GM12878 (cell line): ENCODE data around the gene MMP12. TPM values are rescaled to one million over a fixed set of nuclear protein-coding genes. Genes with fewer than 3 reads are reported as not detected.

Experiments used
- ATAC-seq: fragments of 200-7000 bp; cut with Tn5 transposase; 3 replicates; pipeline ENCODE4 v1.9.1; 2020; ENCODE audit warnings: mild to moderate bottlenecking, moderate library complexity
- BruUV-seq: library from RNA; stranded (reverse); fragments of 400-500 nt; replicated peaks from 2 replicates; lab custom pipeline; 2021; lab: Mats Ljungman, UMichigan
- CTCF ChIA-PET: fragments of 300-600 bp; sonication (Branson Sonifier 250); formaldehyde crosslinking; extraction: SDS; loops from one replicate; lab custom pipeline; 2021; ENCODE audit warnings: inconsistent platforms; lab: Yijun Ruan, JAX
- POLR2A ChIA-PET: fragments of 350-600 bp; formaldehyde crosslinking; extraction: SDS; loops from one replicate; lab custom pipeline; 2021; ENCODE audit warnings: inconsistent platforms; lab: Charles Lee
- RAD21 ChIA-PET: fragments of 300-600 bp; sonication (Branson Sonifier 250); formaldehyde crosslinking; loops from one replicate; lab custom pipeline; 2023; ENCODE audit warnings: antibody characterized with exemption; ENCODE audit not compliant: unreplicated experiment; lab: Charles Lee
- SMC1A ChIA-PET: fragments of 300-600 bp; sonication (Branson Sonifier 250); formaldehyde crosslinking; loops from one replicate; lab custom pipeline; 2023; ENCODE audit not compliant: unreplicated experiment, uncharacterized antibody; lab: Charles Lee
- DNase-seq: peaks from one replicate; pipeline ENCODE4 v3.0.0-alpha.2; 2011; ENCODE audit warnings: low read depth, low spot score
- FAIRE-seq: peaks from 3 replicates; lab custom pipeline; 2011; peaks lifted over from hg19 to GRCh38; lab: Jason Lieb, UNC
- H2AFZ ChIP-seq: 2 replicates; pipeline ENCODE4 v1.6.0; 2011; ENCODE audit warnings: low read depth, low read length, control low read depth; ENCODE audit not compliant: control insufficient read depth
- H3K27ac ChIP-seq: 2 replicates; pipeline ENCODE4 v1.5.1; 2011; ENCODE audit warnings: control low read depth; ENCODE audit not compliant: control insufficient read depth, insufficient read depth
- H3K27me3 ChIP-seq, 2 experiments: replicated peaks in 1 of 2; 2 replicates each; pipeline versions ENCODE4 v1.6.0 to v1.6.1; 2011; ENCODE audit warnings: low read length in 1 of 2; ENCODE audit not compliant: control insufficient read depth in 2 of 2, insufficient read depth in 2 of 2
- H3K36me3 ChIP-seq, 2 experiments: 2 replicates each; pipeline ENCODE4 v1.5.1; 2011; ENCODE audit warnings: low read length in 1 of 2; ENCODE audit not compliant: control insufficient read depth in 2 of 2, insufficient read depth in 2 of 2
- H3K4me1 ChIP-seq: 2 replicates; pipeline ENCODE4 v1.6.1; 2011; ENCODE audit warnings: mild to moderate bottlenecking, low read length, moderate library complexity, mixed read lengths; ENCODE audit not compliant: control insufficient read depth, insufficient read depth
- H3K4me2 ChIP-seq: 2 replicates; pipeline ENCODE4 v1.6.0; 2011; ENCODE audit warnings: control low read depth; ENCODE audit not compliant: control insufficient read depth, insufficient read depth
- H3K4me3 ChIP-seq: fragments of 200-600 bp; sonication (generic); 2 replicates; pipeline ENCODE4 v1.5.1; 2016
- H3K79me2 ChIP-seq: 2 replicates; pipeline ENCODE4 v1.6.0; 2011; ENCODE audit warnings: low read length; ENCODE audit not compliant: control insufficient read depth, insufficient read depth
- H3K9ac ChIP-seq: 2 replicates; pipeline ENCODE4 v1.8.0; 2011; ENCODE audit warnings: low read length, control low read depth, mixed read lengths; ENCODE audit not compliant: control insufficient read depth, insufficient read depth
- H3K9me3 ChIP-seq: replicated peaks from 3 replicates; pipeline ENCODE4 v1.5.1; 2011; ENCODE audit warnings: mild to moderate bottlenecking, low read length; ENCODE audit not compliant: control insufficient read depth, insufficient read depth
- H4K20me1 ChIP-seq: 2 replicates; pipeline ENCODE4 v1.6.0; 2011; ENCODE audit not compliant: control insufficient read depth, insufficient read depth
- CHD4 ChIP-seq: fragments of 200-600 bp; sonication (generic); IDR thresholded peaks from 2 replicates; pipeline ENCODE4 v1.6.1; 2016; ENCODE audit warnings: mild to moderate bottlenecking
- CREM ChIP-seq: IDR thresholded peaks from 2 replicates; pipeline ENCODE4 v1.6.1; 2014; ENCODE audit warnings: antibody characterized with exemption, low read depth
- GATAD2B ChIP-seq: fragments of 450-650 bp; conservative IDR thresholded peaks from 2 replicates; pipeline ENCODE4 v1.6.1; 2017; ENCODE audit warnings: low read depth, mild to moderate bottlenecking, moderate library complexity
- KDM1A ChIP-seq: fragments of 200-600 bp; sonication (generic); IDR thresholded peaks from 2 replicates; pipeline ENCODE4 v1.6.1; 2016; ENCODE audit warnings: borderline replicate concordance
- KLF5 ChIP-seq: fragments of 450-650 bp; IDR thresholded peaks from 2 replicates; pipeline ENCODE4 v1.6.1; 2014; ENCODE audit warnings: mild to moderate bottlenecking; ENCODE audit not compliant: partially characterized antibody
- MEF2A ChIP-seq: IDR thresholded peaks from 2 replicates; pipeline ENCODE4 v1.6.1; 2011; ENCODE audit warnings: low read depth, mild to moderate bottlenecking, low read length, moderate library complexity; ENCODE audit not compliant: insufficient read depth
- MTA3 ChIP-seq: IDR thresholded peaks from 2 replicates; pipeline ENCODE4 v1.6.1; 2012; ENCODE audit warnings: low read length, inconsistent platforms, borderline replicate concordance
- NFYA ChIP-seq: IDR thresholded peaks from 2 replicates; pipeline ENCODE4 v1.6.1; 2011; ENCODE audit warnings: low read depth, mild to moderate bottlenecking, low read length, improper control_type of control experiment, borderline replicate concordance
- STAT3 ChIP-seq: IDR thresholded peaks from 2 replicates; pipeline ENCODE4 v1.6.1; 2011; ENCODE audit warnings: low read depth, low read length, improper control_type of control experiment
- WGBS: methylation state at CpG from one replicate; pipeline ENCODE4 v1.1.6; 2016; ENCODE audit warnings: low lambda C conversion rate; ENCODE audit not compliant: insufficient replicate concordance, insufficient coverage; ENCODE audit errors: missing lambda C conversion rate; 5-methylcytosine and 5-hydroxymethylcytosine counted together
- in situ Hi-C: fragments of 300-500 bp; cut with MboI; formaldehyde crosslinking; loops from 9 replicates; pipeline ENCODE4 v1.14.3; 2018; ENCODE audit warnings: mixed read lengths
- intact Hi-C: fragments of 100-400 bp; cut with micrococcal nuclease; formaldehyde crosslinking; loops from one replicate; pipeline ENCODE4 v1.14.2; 2022; ENCODE audit not compliant: unreplicated experiment
- polyA plus RNA-seq, 11 experiments: library from polyadenylated mRNA; depleted of rRNA in 4 of 11; unstranded in 6 of 11; stranded (reverse) in 5 of 11; fragments of >200 nt; fragmentation: Nextera tagmentation in 4 of 11; fragmentation: Illumina TruSeq in 1 of 11; extraction: Ambion mirVana in 4 of 11; extraction: Trizol in 1 of 11; gene quantifications; 1 replicate in 1 of 11; 2 replicates in 10 of 11; pipeline versions ENCODE4 v1.2.1 to v1.2.3, GENCODE V29; 2011 to 2016; ENCODE audit warnings: inconsistent platforms in 2 of 11, missing spikeins in 2 of 11, low read depth in 1 of 11
- total RNA-seq, 4 experiments: library from RNA; depleted of rRNA in 3 of 4; stranded (reverse); fragments of >200 nt in 3 of 4; fragmentation: Illumina TruSeq in 1 of 4; extraction: Trizol in 1 of 4; gene quantifications; 2 replicates each; pipeline versions ENCODE4 v1.2.1 to v1.2.3, GENCODE V29; 2013 to 2021
- TF ChIP-seq, protein P1 (sequence below): fragments of 450-650 bp; IDR thresholded peaks from 2 replicates; pipeline ENCODE4 v1.6.1; 2017; ENCODE audit warnings: low read depth, mild to moderate bottlenecking, moderate library complexity
- TF ChIP-seq, protein P2 (sequence below): IDR thresholded peaks from 2 replicates; pipeline ENCODE4 v1.6.1; 2011; ENCODE audit warnings: mild to moderate bottlenecking, low read depth, low read length, moderate library complexity; ENCODE audit not compliant: insufficient replicate concordance
- TF ChIP-seq, protein P3 (sequence below): fragments of 450-650 bp; formaldehyde crosslinking; IDR thresholded peaks from 2 replicates; pipeline ENCODE4 v1.4.0; 2020; ENCODE audit warnings: mild to moderate bottlenecking, moderate library complexity

The MMP12 gene
- total and polyA plus RNA-seq, 10 of the 15 experiments (the other 5 are each of a cell fraction or from before 2014, with no cell fraction given), result 0.14 TPM; not detected in 9

DNA sequence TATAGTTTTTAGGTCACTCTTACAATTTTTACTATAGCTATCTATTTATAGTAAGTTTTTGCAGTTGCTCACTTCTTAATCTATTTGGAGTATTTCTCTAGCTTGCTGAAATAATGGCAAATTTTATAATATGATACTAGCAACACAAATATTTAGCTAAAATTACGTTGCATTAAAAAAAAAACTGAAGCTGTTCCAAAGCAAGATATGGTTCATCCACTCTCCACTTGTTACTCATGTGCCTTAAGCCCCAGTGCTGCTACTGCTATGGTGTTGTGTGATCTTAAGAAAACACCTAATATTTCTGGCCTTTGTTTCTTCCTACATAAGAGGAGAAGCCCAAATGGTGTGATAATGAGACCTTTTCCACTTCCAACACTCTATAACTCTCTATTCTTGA lies 31.9 kb downstream of the MMP12 start:
- H4K20me1 ChIP-seq, result no peaks in the 10 kb centered on the region
- intact Hi-C loops (no loop called here), in situ Hi-C loops (no loop called here)
- H3K9ac ChIP-seq, result no peak overlapping the region
- ChIA-PET SMC1A (interaction anchor here (1.2 to 1.7 kb wide), 3 partner anchors 16 to 72 kb away, joined by 3 to 5 read pairs (median 3); no protein-coding TSS in a partner anchor), CTCF (interaction anchor here (0.9 to 1.3 kb wide), 3 partner anchors 12 to 194 kb away, joined by 4 to 5 read pairs (median 4); no protein-coding TSS in a partner anchor), RAD21 (no interaction called here), POLR2A (no interaction called here)
- no peaks in the 10 kb centered on the region for H3K9me3 ChIP-seq
- H3K27ac ChIP-seq, result no peak overlapping the region
- WGBS, result 5% methylated on average over 1 of the region's 1 CpG
- no peak overlapping the region for H2AFZ ChIP-seq
- H3K27me3 ChIP-seq, result no peaks in the 10 kb centered on the region; a peak in 2 of 4 replicates
- H3K36me3 ChIP-seq, result no peaks in the 10 kb centered on the region
- H3K4me1 ChIP-seq, result no peaks in the 10 kb centered on the region
- FAIRE-seq (no peak), DNase-seq (no peak), ATAC-seq (no peak)
- H3K4me3 ChIP-seq, result no peak overlapping the region
- no peak overlapping the region for H3K4me2 ChIP-seq
- TF ChIP-seq NFYA, result no peak
- TF ChIP-seq KLF5, result no peak
- TF ChIP-seq, protein P1, sequence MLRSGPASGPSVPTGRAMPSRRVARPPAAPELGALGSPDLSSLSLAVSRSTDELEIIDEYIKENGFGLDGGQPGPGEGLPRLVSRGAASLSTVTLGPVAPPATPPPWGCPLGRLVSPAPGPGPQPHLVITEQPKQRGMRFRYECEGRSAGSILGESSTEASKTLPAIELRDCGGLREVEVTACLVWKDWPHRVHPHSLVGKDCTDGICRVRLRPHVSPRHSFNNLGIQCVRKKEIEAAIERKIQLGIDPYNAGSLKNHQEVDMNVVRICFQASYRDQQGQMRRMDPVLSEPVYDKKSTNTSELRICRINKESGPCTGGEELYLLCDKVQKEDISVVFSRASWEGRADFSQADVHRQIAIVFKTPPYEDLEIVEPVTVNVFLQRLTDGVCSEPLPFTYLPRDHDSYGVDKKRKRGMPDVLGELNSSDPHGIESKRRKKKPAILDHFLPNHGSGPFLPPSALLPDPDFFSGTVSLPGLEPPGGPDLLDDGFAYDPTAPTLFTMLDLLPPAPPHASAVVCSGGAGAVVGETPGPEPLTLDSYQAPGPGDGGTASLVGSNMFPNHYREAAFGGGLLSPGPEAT, result no peak
- no peak for TF ChIP-seq CREM
- no peak for TF ChIP-seq MEF2A
- TF ChIP-seq, protein P2, sequence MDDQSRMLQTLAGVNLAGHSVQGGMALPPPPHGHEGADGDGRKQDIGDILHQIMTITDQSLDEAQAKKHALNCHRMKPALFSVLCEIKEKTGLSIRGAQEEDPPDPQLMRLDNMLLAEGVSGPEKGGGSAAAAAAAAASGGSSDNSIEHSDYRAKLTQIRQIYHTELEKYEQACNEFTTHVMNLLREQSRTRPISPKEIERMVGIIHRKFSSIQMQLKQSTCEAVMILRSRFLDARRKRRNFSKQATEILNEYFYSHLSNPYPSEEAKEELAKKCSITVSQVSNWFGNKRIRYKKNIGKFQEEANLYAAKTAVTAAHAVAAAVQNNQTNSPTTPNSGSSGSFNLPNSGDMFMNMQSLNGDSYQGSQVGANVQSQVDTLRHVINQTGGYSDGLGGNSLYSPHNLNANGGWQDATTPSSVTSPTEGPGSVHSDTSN, result no peak
- TF ChIP-seq, protein P3, sequence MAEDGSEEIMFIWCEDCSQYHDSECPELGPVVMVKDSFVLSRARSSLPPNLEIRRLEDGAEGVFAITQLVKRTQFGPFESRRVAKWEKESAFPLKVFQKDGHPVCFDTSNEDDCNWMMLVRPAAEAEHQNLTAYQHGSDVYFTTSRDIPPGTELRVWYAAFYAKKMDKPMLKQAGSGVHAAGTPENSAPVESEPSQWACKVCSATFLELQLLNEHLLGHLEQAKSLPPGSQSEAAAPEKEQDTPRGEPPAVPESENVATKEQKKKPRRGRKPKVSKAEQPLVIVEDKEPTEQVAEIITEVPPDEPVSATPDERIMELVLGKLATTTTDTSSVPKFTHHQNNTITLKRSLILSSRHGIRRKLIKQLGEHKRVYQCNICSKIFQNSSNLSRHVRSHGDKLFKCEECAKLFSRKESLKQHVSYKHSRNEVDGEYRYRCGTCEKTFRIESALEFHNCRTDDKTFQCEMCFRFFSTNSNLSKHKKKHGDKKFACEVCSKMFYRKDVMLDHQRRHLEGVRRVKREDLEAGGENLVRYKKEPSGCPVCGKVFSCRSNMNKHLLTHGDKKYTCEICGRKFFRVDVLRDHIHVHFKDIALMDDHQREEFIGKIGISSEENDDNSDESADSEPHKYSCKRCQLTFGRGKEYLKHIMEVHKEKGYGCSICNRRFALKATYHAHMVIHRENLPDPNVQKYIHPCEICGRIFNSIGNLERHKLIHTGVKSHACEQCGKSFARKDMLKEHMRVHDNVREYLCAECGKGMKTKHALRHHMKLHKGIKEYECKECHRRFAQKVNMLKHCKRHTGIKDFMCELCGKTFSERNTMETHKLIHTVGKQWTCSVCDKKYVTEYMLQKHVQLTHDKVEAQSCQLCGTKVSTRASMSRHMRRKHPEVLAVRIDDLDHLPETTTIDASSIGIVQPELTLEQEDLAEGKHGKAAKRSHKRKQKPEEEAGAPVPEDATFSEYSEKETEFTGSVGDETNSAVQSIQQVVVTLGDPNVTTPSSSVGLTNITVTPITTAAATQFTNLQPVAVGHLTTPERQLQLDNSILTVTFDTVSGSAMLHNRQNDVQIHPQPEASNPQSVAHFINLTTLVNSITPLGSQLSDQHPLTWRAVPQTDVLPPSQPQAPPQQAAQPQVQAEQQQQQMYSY, result no peak
- no peak for TF ChIP-seq STAT3
- no peak for TF ChIP-seq GATAD2B
- TF ChIP-seq CHD4, result no peak
- no peak for TF ChIP-seq KDM1A
- no peak for TF ChIP-seq MTA3
- H3K79me2 ChIP-seq, result no peaks in the 10 kb centered on the region
- BruUV-seq, result no TSS peak
